Activated CD8-positive, alpha-beta memory T cell treated with anti-CD3 and anti-CD28 coated beads, Interleukin-2, amount 50 U/mL, for 1 hour (primary cell): ENCODE measurements around the gene CAMTA1.

ENCODE experiments used
- DNase-seq: peaks from one replicate; pipeline ENCODE4 v3.0.0-alpha.2; 2020; ENCODE audit errors: extremely low read depth

CAMTA1 gene

GRCh38 chr1:7471836-7472235, 686.6 kb downstream of the CAMTA1 start:
- no peak for DNase-seq

DNA sequence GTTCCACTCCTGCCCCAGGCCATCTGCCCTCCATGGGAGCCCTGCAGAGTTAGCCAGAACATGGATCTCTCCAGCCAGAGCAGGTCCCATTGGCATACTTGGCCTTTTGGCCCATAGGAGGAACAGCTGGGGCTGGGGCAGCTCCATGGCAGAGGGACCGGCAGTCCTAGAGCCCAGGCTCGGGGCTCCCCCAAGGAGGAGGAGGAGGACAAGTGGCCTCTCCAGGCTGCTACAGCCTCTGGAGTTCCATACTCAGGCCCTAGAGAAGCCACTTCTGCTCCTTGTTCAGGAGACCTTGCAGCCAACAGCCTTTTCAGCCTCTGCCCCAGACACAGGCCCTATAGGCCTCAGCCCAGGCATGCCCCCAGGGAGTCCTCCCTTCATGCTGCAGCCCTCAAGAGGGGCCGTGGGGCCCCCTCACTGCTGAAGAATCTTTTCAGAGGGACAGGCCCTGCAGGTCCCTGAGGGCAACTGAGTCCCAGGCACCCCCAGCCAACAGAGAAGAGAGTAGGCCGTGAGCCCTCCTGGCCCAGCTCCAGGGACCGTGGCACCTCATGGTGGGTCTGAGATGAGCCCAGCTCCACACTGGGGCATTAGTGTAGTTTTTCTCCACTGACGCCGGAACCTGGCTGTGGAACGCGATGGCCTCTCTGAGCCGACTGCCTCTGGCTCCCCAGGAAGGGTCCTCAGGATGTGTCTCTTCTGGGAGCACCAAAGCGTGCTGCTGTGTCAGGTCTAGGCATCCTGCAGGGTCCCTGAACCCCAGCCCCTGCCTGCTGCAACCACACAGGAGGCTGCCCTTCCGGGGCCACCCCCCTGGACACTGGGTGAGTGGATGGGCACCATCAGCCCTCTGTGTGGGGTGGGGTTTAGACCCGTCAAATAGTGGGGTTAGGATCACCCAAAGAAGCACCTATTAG, 688.2 kb downstream of the CAMTA1 start:
- no peak for DNase-seq

- no peak for DNase-seq
Observed at GRCh38 chr1:7474143-7474490, 688.9 kb downstream of the CAMTA1 start.

DNA sequence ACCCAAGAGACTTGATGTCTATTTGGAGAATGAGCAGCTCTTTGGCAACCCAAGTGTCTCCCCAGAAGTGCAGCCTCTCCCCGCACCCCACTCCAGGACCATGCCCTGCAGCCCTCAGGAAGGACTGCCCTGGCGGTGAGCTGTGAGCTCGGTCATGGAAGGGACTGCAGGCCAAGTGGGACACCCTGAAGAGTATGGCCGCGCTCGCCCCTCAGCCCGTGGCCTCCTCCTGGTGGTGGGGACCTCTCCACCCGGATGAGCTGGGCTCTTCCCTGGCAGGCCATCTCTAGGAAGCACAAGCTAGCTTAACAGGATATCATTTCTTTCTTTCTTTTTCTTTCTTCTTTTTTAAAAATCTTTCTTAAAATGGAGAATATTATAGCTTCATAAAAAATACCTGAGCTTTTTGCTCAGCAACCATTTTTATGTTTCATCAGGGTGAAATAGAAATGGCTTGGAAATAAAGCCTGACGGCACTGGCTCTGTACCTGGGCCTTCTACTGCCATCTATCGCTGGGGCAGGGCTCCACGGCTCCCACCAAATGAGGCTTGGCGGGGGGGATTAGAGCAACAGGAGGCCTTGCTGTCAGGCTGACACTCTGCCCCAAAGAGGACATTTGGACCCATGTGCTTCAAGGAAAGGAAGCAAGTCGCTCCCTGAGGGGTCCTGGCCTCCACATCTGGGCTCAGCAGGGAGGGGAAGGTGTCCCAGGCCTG, 689.7 kb downstream of the CAMTA1 start:
- no peak for DNase-seq

- DNase-seq = no peak
Observed at GRCh38 chr1:7475691-7476090, 690.4 kb downstream of the CAMTA1 start.

DNA sequence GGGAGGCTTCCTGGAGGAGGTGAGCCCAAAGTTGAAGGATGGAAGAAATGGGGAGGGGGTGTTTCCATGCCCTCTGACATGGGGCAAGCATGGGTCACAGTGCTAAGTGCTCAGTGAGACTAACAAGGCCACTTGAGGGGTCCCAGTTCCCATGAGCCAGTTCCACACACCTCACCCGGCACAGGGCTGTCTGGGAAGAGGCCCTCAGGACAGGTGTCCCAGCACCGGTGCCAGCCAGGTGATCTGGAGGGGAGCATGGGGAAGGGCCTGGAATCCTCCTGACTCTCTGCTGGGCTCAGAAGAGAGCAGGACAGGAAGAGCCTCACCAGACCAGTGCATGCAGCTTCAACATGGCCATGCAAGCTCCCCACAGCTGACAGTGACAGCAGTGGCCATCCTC, 691.1 kb downstream of the CAMTA1 start:
- no peak for DNase-seq

DNA sequence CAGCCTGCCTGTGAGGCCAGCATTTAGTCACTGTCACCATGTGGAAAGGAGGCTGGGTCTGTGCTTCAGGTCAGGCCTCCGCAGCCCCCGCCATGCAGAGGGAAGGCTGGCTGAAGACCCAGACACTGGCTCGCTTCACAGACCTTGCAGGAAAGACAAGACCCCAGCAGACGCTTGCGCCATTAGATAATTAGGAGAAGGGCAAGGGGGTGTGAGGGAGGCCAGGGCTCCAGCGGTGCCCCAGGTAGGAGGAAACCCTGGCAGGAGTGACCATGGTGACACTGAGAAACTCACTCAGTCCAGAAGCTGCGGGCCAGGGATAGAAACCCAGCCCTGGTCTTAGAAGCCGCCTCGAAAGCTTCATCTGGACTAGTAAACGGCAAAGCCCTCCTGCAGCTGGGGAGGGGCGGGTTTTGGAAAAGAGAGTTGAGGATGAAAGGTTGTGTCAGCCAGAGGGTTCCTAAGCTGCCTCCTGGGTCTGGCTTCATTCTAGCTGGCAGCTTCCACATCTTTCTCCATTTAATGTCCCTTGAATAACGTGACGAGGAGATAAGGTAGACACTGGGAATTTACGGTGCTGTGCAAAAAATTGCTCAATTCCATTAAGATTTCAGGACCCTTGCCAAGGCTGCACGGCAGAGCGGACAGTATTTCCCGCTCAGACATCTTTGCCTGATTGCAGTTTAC, 691.8 kb downstream of the CAMTA1 start:
- no peak for DNase-seq

DNA sequence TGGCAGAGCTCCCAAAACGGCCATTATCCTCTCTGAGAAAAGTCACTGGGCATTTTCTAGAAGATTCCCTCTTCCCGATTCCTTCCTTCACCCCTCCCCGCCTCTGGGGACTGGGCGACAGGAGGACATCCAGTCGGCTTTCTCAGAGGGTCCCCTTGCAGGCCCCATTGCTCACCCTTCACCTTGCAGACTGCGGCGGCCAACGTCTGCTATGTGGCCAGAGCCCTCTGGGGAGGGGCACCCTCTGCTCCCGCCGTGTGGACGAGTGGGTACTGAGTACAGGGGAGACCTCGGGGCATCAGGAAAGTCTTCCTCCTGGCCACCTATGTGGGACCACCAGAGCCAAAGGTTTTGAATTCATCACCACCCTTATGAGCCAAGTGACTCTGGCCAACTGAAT, 692.3 kb downstream of the CAMTA1 start:
- no peak for DNase-seq

DNA sequence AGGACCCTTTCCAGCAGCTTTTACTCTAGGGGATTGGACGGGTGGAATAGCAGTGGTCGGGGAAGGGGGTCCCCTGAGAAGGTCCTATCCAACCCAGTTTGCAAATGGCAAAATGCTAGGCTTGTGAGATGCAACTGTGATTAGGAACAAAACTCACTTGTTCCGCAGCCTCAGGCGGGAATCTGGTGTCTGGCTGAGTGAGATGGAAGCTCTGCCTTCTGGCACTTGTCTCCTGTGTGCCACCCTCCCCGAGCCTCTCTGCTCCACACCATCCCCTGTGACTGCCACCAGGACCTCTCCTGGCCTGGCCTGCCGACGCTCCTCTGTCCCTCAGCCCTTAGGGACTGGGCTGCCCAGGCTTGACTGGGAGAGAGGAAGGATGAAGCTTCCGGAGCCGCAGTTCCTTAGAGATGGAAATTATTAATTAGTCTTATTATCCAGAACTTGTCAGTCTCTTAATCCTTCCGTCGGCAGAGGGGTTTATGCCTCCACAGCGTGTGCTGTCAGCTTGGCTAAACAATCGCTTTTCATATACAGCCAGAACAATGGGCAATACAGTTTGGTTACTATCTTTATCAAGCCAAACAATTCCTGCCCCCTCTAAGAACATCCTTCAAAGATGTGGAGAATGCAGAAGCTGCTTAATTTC, 693.0 kb downstream of the CAMTA1 start:
- no peak for DNase-seq

DNA sequence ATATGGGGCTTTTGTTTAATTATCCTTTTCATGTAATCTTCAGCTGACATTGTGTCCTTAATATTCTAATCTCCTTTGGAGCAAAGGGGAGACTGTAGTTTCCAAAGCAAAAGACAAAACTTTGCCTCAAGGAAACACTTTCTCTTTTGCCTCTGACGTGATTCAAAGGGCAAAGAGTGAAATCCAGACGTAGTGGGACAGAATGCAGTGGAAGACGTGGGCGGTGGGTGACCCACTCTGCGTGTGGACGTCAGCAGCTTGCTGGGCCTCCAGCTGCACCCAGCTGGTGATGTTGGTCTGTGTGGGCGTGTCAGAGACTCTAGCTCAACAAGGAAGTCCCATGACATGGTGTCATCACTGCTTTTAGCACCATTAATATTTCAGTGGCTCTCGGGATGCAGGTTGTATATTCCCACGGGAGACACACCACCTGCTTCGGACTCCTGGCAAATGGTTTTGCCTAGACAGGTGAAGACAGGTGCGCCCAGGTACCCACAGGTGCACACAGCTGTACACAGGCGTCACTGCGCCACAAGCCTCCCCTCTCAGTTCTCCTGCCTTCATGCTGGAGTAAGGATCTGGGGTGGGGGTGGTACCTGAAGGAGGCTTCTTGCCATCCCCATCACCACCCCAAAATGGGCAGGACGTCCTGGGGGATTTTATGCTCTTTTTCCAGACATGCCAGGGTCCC, 693.7 kb downstream of the CAMTA1 start:
- DNase-seq = no peak

DNA sequence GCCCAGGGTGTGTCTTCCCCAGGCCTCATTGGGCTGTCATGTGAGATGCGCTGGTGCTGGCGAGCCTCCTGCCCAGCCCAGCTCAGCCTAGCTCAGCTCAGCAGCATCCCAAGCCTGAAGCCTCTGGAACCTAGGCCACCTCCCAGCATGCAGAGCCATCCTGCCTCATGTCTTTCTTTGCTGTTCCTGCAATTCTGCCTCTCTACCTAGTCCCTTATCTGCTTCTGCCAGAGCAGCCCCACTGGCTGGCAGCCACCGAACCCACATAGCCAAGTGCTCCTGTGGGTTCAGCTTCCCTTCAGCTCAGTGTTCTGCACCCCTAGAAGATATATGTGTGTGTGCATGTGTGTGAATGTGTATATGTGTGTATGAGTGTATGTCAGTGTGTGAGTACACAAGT, 694.3 kb downstream of the CAMTA1 start:
- no peak for DNase-seq

DNA sequence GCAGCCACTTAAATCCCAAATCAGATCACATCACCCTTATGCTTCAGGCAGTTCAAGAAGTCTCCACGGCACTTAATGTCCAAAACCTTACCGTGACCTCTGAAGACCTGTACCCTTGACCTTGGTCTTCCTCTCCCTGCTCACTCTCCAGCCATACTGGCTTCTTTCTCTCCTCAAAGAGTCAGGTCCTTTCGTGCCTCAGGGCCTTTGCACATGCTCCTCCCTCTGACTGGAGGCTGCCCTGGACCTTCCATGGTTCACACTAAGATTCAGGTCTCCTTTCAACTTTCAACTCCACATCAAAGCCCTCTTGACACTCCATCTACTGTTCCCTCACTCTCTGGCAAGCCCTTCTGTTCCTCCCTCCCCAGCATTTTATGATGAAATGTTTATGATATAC, 695.9 kb downstream of the CAMTA1 start:
- DNase-seq = no peak

GRCh38 chr1:7482077-7482476, 696.8 kb downstream of the CAMTA1 start:
- DNase-seq = no peak

GRCh38 chr1:7482772-7483495, 697.7 kb downstream of the CAMTA1 start:
- no peak for DNase-seq

DNA sequence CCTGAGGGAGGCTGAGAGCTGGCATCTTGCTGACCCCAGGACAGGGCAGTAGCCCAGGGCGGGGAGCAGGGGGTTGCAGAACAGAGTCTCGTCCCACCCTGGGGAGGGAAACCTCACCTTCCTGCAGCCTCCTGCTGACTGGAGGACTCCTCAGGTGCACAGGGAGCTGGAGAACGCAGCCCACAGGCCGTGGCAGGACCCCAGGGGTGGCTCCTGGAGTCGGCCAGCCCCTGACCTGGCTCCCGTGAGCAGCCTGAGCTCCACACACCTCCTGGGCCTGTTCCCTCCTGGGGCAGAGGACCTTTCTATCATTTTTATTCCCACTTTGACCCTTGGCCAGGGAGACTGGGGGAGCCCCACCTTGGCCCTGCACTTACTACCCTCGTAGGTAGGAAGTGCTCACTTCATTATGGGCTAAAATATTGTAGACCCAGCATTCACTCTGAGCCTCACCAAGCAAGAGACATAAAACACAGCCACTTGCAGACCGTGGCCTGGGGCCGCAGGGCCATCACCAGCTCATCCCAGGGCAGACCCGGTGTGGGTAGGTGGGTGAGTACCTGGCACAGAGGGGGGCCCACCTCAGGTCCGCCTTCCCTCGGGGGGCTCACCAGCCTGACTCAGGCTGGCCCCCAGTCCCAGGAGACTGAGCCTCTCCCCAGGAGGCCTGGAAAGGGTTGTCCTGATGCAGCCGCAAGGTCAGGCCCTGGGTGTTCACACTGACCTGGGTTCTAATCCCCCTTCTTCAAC, 698.6 kb downstream of the CAMTA1 start:
- DNase-seq = no peak

DNA sequence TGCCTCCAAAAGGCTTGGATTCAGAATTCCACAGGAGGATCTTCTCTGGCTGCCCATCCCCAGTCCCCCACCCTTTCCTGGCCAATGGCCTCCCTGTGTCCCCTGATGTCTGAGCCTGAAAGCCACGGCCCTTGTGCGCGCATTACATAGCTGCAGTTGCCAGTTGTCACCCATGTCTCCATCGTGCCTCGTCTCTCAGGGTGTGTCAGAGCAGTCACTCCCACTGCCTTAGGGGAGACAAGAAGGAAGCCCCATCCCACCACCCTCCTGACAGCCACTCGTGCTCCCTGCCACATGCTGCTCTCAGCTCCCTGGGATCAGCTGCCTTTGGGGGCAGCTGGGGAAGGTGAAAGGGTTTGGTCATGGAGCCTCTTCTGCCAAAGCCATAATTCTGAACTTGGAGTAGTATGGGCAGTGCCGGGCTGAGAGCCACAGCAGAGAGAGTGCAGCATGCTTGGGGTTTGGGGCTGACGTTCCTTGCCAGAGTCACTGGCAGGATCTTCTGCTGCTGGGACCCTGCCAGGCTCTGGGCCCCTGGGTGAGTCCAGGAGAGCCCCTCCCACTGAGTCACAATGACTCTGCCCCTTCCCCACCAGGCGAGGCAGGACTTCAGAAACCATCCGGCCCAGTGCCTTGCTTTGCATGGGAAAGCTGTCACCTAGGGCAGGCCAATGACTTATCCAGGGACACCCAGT, 700.0 kb downstream of the CAMTA1 start:
- no peak for DNase-seq

DNA sequence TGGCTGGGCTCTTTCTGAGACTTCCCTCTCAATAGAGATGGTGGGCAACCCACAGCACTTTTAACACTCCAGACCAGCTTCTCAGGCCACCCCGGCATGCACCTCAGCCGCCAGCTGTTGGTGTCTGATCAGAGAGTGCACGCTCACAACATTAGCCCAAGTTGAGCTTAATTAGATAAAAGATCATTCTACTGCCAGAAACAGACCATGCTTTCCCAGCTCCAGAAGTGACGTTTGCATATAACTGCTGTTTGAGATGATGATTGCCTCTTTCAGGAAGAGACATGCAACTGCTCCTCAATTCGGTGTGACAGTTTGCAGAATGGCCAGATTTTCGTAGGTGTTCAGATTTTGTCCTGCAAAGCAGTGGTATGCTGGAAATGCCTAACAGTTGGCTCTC, 700.6 kb downstream of the CAMTA1 start:
- no peak for DNase-seq

- DNase-seq = no peak
Observed at GRCh38 chr1:7487766-7488474, 702.7 kb downstream of the CAMTA1 start.

GRCh38 chr1:7488475-7488842, 703.2 kb downstream of the CAMTA1 start:
- DNase-seq = no peak
